ENCODE results near the gene DCDC1. TPM values are rescaled to one million over a fixed set of nuclear protein-coding genes. Genes with fewer than 3 reads are reported as not detected.

Gene DCDC1
- total RNA-seq, 1 experiment from 2014 or later, result 1.5 TPM

GRCh38 chr11:30859669-30860068 is 509.9 kb downstream of the DCDC1 start:
- ATAC-seq, result no peak
- H3K9me2 ChIP-seq (ENCODE audit: insufficient read depth), result no peaks in the 10 kb centered on the region
- no peak overlapping the region for H3K9ac ChIP-seq (ENCODE audit: low read length)
- POLR2A ChIA-PET, result no interaction called here
- H3K27me3 ChIP-seq (ENCODE audit: insufficient read depth, low read length), result peaks cover 30% of the 10 kb centered on the region
- TF ChIP-seq CEBPB (IDR thresholded peaks at IDR 0.05; ENCODE audit: low read depth), result no peak
- no peak overlapping the region for H3K4me3 ChIP-seq (replicated peaks in 1 of 2; ENCODE audit: low read depth in 1 of 2, low read length in 2 of 2)
- no peak for DNase-seq (ENCODE audit: low read depth, low spot score)
- no peak overlapping the region for H2AFZ ChIP-seq (ENCODE audit: low read depth, low read length, poor library complexity, severe bottlenecking)
- H3K36me3 ChIP-seq (ENCODE audit: control insufficient read depth in 1 of 2, insufficient read depth in 2 of 2, low read length in 2 of 2), result no peaks in the 10 kb centered on the region
- BruUV-seq (replicated peaks), result no TSS peak
- intact Hi-C loops (cut with micrococcal nuclease), result no loop called here
- no peaks in the 10 kb centered on the region for H4K20me1 ChIP-seq (ENCODE audit: insufficient read depth)
- CTCF ChIA-PET, result no interaction called here
- no peak overlapping the region for H3K4me2 ChIP-seq (ENCODE audit: low read length)
- no peaks in the 10 kb centered on the region for H3K4me1 ChIP-seq (ENCODE audit: control insufficient read depth in 1 of 2, insufficient read depth in 2 of 2, low read length in 2 of 2)
- RAD21 ChIA-PET (ENCODE audit: low non-redundant PET in 1 of 2, low total read pairs in 2 of 2, uncharacterized antibody in 2 of 2, unreplicated experiment in 2 of 2), result no interaction called here
- H3K27ac ChIP-seq (ENCODE audit: low read depth, low read length), result no peak overlapping the region
- no peaks in the 10 kb centered on the region for H3K9me3 ChIP-seq (ENCODE audit: control insufficient read depth in 1 of 2, insufficient read depth in 1 of 2, low read depth in 1 of 2, low read length in 2 of 2)
- no peaks in the 10 kb centered on the region for H3K79me2 ChIP-seq (ENCODE audit: insufficient read depth, low read length)

- Histone ChIP-seq H3K36me3 (ENCODE audit: control insufficient read depth in 1 of 2, insufficient read depth in 2 of 2, low read length in 2 of 2) (no peaks in the 10 kb centered on the region), H3K9me2 (ENCODE audit: insufficient read depth) (no peaks in the 10 kb centered on the region), H3K9me3 (ENCODE audit: control insufficient read depth in 1 of 2, insufficient read depth in 1 of 2, low read depth in 1 of 2, low read length in 2 of 2) (no peaks in the 10 kb centered on the region), H3K4me1 (ENCODE audit: control insufficient read depth in 1 of 2, insufficient read depth in 2 of 2, low read length in 2 of 2) (no peaks in the 10 kb centered on the region), H2AFZ (ENCODE audit: low read depth, low read length, poor library complexity, severe bottlenecking) (no peak overlapping the region), H3K79me2 (ENCODE audit: insufficient read depth, low read length) (no peaks in the 10 kb centered on the region), H3K27me3 (ENCODE audit: insufficient read depth, low read length) (peaks cover 16% of the 10 kb centered on the region), H3K27ac (ENCODE audit: low read depth, low read length) (no peak overlapping the region), H3K9ac (ENCODE audit: low read length) (no peak overlapping the region), H4K20me1 (ENCODE audit: insufficient read depth) (no peaks in the 10 kb centered on the region), H3K4me2 (ENCODE audit: low read length) (no peak overlapping the region), H3K4me3 (replicated peaks in 1 of 2; ENCODE audit: low read depth in 1 of 2, low read length in 2 of 2) (no peak overlapping the region)
- BruUV-seq (replicated peaks), result no TSS peak
- ATAC-seq (no peak), DNase-seq (ENCODE audit: low read depth, low spot score) (no peak)
- intact Hi-C loops (cut with micrococcal nuclease), result loop anchor here (1.0 kb wide), 1 partner anchor 509 kb away; no protein-coding TSS in a partner anchor
- ChIA-PET POLR2A (no interaction called here), RAD21 (ENCODE audit: low non-redundant PET in 1 of 2, low total read pairs in 2 of 2, uncharacterized antibody in 2 of 2, unreplicated experiment in 2 of 2) (no interaction called here), CTCF (no interaction called here)
- TF ChIP-seq, protein P1, sequence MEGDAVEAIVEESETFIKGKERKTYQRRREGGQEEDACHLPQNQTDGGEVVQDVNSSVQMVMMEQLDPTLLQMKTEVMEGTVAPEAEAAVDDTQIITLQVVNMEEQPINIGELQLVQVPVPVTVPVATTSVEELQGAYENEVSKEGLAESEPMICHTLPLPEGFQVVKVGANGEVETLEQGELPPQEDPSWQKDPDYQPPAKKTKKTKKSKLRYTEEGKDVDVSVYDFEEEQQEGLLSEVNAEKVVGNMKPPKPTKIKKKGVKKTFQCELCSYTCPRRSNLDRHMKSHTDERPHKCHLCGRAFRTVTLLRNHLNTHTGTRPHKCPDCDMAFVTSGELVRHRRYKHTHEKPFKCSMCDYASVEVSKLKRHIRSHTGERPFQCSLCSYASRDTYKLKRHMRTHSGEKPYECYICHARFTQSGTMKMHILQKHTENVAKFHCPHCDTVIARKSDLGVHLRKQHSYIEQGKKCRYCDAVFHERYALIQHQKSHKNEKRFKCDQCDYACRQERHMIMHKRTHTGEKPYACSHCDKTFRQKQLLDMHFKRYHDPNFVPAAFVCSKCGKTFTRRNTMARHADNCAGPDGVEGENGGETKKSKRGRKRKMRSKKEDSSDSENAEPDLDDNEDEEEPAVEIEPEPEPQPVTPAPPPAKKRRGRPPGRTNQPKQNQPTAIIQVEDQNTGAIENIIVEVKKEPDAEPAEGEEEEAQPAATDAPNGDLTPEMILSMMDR (IDR thresholded peaks at IDR 0.05 in 2 of 3, conservative IDR thresholded peaks at IDR 0.05 in 1 of 3; ENCODE audit: borderline replicate concordance in 1 of 3, insufficient read depth in 1 of 3, low read depth in 2 of 3, low read length in 2 of 3), result peak; percentile 8 to 50 (median 20); a peak in 3 of 6 replicates
- TF ChIP-seq, protein P2, sequence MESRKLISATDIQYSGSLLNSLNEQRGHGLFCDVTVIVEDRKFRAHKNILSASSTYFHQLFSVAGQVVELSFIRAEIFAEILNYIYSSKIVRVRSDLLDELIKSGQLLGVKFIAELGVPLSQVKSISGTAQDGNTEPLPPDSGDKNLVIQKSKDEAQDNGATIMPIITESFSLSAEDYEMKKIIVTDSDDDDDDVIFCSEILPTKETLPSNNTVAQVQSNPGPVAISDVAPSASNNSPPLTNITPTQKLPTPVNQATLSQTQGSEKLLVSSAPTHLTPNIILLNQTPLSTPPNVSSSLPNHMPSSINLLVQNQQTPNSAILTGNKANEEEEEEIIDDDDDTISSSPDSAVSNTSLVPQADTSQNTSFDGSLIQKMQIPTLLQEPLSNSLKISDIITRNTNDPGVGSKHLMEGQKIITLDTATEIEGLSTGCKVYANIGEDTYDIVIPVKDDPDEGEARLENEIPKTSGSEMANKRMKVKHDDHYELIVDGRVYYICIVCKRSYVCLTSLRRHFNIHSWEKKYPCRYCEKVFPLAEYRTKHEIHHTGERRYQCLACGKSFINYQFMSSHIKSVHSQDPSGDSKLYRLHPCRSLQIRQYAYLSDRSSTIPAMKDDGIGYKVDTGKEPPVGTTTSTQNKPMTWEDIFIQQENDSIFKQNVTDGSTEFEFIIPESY (IDR thresholded peaks at IDR 0.05; ENCODE audit: extremely low read depth, insufficient replicate concordance, low read length), result no peak
- TF ChIP-seq RAD21 (IDR thresholded peaks at IDR 0.05; ENCODE audit: low read depth) (peak; percentile 44), ZFX (IDR thresholded peaks at IDR 0.05) (no peak)
Observed at GRCh38 chr11:30855383-30856006, 514.0 kb downstream of the DCDC1 start.

Data from HCT116 (cell line).